ENCODE results near the gene KAT2A.

Gene KAT2A

GRCh38 chr17:42135664-42136653, 14.8 kb upstream of the KAT2A start:
- no peak overlapping the region for H3K4me3 ChIP-seq (ENCODE audit: low read depth, low read length)

GRCh38 chr17:42135151-42135550, 14.0 kb upstream of the KAT2A start:
- no peak overlapping the region for H3K4me3 ChIP-seq (ENCODE audit: low read depth, low read length)

DNA sequence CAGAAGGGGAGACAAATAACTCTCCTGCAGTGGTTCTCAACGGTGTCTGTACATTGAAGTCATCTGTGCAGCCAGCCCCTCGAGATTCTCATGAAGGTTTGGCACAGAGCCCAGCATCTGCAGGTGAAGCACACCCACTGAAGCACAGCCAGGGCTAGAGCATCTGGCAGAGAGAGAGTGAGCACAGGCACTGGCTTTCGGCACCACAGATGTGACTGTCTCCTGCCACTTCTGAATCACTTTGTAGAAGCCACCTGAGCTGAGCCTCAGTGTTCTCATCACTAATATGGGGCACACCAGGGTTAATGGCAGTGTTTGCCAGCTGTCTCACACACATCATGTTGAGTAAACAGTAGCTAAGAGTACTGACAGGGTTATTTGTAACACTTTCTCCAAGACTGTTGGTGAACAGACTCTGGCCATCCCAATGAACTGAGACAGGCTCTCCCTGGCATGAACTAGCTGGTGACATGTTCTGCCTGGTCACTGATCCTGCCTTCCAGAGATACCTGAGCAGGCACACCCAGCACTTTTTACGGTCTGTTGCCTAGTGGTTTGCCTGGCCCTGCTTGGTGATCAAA, 12.4 kb upstream of the KAT2A start:
- no peak overlapping the region for H3K4me3 ChIP-seq (ENCODE audit: low read depth, low read length)

GRCh38 chr17:42132941-42133340, 11.8 kb upstream of the KAT2A start:
- no peak overlapping the region for H3K4me3 ChIP-seq (ENCODE audit: low read depth, low read length)

DNA sequence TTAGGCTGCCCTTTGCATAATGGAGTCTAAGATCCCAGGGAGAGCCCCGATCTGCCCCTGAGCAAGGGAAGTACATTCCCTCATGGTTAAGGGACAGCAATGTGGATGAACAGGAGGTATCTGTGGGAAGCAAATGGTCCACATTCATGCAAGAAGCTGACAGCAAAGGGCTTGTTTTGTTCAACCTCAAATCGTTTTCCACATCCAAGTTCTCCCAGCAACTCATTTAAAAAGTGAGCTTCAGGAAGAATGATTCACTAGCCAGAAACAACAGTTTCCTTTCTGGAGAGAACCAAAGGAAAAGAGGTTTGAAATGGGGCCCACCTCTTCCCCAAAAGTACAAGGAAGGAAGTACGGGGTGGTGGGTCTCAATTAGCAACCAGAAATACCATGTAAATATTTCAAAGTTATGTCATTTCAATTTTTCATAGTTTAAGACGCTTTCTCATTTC, 10.8 kb upstream of the KAT2A start:
- no peak overlapping the region for H3K4me3 ChIP-seq (ENCODE audit: low read depth, low read length)

GRCh38 chr17:42131232-42131631, 10.1 kb upstream of the KAT2A start:
- H3K4me3 ChIP-seq (ENCODE audit: low read depth, low read length), result no peak overlapping the region

DNA sequence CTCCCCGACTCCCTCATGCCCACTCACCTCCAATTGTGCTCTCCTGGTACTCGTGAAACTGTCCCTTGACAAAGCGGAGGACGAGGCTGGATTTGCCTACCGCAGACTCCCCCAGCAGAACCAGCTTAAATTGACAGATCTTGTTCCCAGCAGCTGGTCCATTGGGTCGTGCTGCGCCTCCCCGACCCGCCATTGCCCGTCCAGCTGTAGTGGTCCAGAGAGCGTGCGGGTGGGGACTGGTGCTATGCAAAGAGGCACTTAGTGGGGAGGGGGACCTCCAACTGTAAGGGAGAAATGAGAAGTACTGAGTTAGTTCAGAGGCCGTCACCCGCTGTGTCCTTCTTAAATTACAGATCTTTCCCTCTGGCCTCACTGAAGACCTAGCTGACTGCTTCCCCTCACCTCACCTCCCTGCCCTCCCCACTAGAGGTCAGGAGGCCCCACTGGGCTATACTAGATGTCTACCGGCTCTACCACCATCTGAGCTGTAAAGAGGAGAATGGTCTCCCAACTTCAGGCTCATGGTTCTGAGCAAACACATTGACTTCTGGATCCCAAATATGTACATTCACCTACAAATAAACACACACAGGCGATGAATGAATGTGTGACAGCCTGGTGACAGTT, 9.3 kb upstream of the KAT2A start:
- no peak overlapping the region for H3K4me3 ChIP-seq (ENCODE audit: low read depth, low read length)

DNA sequence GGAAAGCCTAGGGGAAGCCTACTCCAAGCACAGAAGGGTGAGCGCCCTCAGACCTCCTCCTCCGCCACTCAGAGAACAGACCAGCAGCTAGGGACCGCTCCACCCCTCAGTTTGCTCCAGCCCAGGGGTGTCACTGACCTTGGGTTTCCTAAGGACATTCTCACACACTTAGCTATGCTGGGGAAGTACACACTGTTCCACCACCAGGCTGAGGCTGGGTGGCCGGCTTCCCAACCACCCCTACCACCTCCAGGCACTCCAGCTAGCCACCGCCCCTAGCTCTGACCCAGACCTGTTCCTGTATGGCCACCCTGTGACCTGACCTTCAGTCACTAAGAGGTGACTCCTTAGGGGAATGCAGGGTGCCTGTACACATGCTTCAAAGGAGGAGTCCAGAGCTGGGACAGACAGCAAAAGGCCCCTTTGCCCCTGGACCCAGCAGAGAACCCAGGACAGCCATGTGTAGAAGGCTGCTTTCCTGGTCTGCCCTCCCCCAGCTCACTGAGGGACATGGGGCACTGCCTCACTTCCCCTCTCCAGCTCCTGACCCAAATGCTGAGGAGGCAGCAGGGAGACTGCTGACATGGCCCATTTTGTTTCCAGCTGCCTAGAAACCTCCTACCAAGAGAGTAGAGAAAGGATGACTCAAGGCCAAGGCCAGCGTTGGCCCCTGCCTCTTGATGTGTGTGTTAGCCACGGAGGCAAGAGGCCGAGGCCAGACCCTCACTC, 8.1 kb upstream of the KAT2A start:
- no peak overlapping the region for H3K4me3 ChIP-seq (ENCODE audit: low read depth, low read length)

DNA sequence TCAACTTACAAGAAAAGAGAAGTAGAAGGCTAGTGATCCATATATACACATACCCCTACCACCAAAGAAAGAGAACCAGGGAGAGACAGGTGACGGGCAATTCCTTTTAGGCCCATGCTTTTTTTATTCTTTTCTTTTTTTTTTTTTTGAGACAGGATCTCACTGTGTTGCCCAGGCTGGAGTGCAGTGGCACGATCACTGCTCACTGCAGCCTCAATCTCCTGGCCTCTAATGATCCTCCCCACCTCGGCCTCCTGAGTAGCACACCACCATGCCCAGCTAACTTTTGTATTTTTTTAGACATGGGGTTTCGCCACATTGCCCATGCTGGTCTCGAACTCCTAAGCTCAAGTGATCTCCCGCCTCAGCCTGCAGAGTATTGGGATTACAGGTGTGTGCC, 6.2 kb upstream of the KAT2A start:
- H3K4me3 ChIP-seq (ENCODE audit: low read depth, low read length), result no peak overlapping the region

DNA sequence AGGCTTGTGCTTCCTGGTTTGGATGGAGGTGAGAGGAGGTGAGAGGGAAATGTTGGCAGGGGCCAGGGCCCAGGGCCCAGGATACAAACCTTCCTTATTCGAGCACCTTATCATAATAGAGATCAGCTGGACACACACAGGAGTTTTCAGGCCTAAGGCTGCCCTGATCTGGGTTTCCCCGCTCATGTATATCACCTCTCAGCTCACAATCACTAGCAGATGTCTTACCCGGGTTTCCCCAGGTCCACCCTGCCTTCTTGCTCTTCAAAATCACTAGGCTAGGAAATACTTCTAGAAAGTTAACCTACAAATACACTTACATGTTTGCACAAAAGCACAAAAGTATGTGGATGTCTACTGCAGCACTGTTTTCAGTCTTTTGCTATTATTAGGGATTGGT, 5.7 kb upstream of the KAT2A start:
- H3K4me3 ChIP-seq (ENCODE audit: low read depth, low read length), result no peak overlapping the region

DNA sequence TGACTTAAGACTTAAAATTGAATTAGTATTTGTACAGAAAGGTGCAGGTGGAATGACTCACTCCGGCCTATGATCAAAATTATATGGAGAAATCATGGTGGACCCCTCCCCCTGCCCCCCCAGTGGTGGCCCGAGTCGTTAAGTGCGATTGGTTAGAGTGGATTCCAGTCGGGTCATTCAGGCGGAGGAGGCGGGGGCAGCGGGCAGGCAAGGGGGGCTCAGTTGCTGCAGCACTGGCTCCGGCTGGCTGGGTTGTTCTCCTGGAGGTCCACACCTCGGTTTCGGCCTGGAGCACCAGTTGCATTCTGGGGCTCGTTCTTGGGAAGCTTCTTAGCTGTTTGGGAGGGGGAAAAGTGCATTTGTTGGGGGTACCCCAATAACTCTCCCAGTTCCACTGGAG, 4.4 kb upstream of the KAT2A start:
- no peak overlapping the region for H3K4me3 ChIP-seq (ENCODE audit: low read depth, low read length)

- no peak overlapping the region for H3K4me3 ChIP-seq (ENCODE audit: low read depth, low read length)
These were observed 3.1 kb upstream of the KAT2A start for GRCh38 chr17:42124256-42124655.

DNA sequence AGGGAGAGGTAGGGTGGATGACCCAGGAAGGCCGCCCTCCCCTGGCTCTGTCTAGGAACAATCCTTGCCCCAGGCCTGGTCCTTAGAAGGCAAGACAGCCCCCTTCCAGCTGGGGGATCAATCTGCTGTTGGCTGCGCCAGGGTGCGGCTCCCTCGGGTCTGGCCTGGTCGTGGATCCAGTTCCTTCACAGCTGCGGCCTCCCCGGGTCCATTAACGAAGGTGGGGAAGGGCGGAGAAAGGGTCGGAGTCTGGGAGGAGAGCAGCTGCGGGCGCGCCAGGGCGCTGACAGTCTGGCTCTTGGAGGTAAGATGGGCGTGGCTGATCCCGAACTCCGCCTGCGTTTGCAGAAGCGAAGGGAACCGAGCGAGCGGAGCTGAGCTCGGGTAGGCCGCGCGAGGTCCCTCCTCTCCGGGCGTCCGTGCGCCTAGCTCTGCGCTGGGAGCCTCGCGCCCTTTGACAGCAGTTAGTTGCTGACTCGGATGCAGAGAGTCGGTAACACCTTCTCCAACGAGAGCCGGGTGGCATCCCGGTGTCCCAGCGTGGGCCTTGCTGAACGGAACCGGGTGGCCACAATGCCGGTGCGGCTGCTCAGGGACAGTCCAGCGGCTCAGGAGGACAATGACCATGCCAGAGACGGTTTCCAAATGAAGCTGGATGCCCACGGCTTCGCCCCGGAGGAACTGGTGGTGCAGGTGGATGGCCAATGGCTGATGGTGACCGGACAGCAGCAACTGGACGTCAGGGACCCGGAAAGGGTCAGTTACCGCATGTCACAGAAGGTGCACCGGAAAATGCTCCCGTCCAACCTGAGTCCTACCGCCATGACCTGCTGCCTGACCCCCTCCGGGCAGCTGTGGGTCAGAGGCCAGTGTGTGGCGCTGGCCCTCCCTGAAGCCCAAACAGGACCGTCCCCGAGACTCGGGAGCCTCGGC, 1.5 kb upstream of the KAT2A start, which contains the start of gene HSPB9:
TSS of gene HSPB9 (plus strand) at position 434 of the 933 bp plus-strand sequence. CDS start at position 481, 47 bp downstream.
- H3K4me3 ChIP-seq (ENCODE audit: low read depth, low read length), result no peak within 1 kb of the TSS

DNA sequence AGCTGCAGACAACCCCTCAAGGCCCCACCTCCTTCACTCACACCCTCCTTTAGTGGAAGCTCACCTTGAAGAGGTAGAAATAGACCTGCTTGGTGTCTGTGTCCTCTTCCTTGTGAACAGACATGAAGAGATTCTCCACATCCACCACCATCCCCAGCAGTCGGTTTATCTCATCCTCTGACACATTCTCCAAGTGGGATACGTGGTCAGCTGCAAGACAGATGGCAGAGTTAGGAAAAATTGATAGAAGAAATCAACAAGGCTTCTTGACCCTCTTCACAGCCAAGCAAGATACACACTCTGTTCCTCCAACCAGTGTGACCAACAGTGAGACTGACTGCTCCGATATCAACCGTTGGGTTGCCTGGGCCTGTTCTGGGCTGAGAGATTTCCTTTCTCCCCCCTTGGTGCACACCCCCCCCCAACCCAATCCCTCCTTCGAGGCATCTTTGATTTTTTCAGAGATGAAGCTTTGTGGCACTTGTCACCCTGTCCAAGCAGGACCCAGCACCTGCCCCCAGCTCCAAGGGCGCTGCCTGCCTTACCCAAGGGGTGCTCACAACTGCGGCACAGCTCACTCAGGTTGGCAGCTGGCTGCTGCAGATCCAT, 902 bp downstream of the KAT2A start:
- peak overlapping the region; percentile 35 for H3K4me3 ChIP-seq (ENCODE audit: low read depth, low read length)

GRCh38 chr17:42119301-42119700, 1.9 kb downstream of the KAT2A start:
- H3K4me3 ChIP-seq (ENCODE audit: low read depth, low read length), result no peak overlapping the region

DNA sequence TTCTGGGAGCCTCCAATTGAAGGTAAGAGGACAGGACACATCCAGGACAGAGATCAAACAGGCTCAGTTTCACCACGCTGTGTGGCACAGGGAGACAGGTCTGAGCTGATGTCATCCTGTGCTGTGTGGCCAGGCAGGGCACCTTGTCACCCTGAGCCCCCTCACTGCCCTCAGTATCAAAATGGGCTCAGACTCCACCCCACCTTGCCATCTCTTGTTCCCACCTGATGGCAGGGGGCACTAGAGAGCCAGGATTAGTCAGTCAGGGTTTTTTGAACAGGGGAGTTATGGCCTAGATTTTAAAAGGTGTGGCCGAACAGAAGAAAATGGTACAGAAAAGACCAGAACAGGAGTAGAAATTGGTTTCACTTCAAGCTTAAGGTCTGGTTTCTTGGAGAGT, 2.6 kb downstream of the KAT2A start:
- H3K4me3 ChIP-seq (ENCODE audit: low read depth, low read length), result no peak overlapping the region

GRCh38 chr17:42118126-42118510, 3.0 kb downstream of the KAT2A start:
- no peak overlapping the region for H3K4me3 ChIP-seq (ENCODE audit: low read depth, low read length)

GRCh38 chr17:42117397-42118125, 3.6 kb downstream of the KAT2A start:
- H3K4me3 ChIP-seq (ENCODE audit: low read depth, low read length), result no peak overlapping the region
